GDM1 (cell line): ENCODE results near the gene DRG2.

Source experiments
- DNase-seq: peaks from one replicate; lab custom pipeline; 2025; lab: John Stamatoyannopoulos, UW

DRG2 gene

DNA sequence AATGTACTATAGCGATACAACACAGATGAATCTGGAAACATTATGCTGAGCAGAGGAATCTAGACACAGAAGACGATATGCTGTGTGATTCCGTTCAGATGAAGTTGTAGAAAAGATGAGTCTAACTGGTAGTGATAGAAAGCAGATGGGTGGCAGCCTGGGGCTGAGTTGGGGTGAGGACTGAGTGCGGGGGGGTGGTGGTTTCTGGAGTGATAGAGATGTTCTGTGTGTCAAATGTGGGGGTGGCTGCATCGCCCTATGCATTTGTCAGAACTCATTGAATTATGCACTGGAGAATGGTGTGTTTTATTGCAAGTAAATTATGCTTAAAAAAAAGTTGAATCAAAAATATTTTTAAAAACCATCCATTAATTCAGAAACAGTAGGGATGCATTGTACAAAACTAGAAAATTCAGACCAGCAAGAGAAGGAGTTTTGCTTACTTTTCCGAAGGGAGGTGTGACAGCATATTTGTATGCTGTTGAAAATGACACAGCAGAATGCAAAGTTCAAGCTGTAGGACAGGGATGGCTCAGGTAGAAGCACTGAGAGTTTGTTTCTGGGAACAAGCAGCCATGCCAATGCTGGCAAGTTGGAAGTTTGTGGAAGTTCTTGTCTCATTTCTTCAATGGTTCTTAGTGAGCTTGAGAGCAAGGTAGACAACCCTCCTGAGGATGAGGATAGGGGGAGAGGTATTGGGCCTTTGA lies 13.0 kb upstream of the DRG2 start:
- DNase-seq: no peak

DNA sequence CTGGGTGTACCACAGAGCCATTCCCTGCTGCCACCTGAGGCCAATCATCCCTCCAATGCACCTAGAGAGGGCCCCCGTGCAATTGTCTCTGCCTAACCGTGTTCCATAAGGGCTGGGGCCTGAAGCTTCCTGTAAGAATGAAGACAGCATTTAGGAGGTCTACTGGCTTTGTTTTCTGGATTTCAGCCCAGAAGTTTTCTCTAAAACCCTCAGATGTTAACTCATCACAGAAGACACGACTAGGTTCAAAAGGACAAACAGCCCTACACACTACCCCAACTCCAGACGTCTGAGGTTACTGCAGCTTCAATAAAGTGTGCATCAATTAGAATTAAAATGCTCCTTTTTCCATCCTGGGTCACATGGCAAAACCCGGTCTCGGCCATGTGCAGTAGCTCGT lies 10.8 kb upstream of the DRG2 start:
- DNase-seq: no peak

- DNase-seq: no peak
These were observed 8.2 kb upstream of the DRG2 start for GRCh38 chr17:18079543-18079942.

GRCh38 chr17:18084256-18084655 lies 3.5 kb upstream of the DRG2 start:
- DNase-seq: no peak

GRCh38 chr17:18089613-18090012 lies 1.9 kb downstream of the DRG2 start:
- no peak for DNase-seq

GRCh38 chr17:18093616-18094408 lies 6.1 kb downstream of the DRG2 start:
- DNase-seq: no peak

- DNase-seq: no peak
These were observed 6.7 kb downstream of the DRG2 start for GRCh38 chr17:18094409-18094807.

- no peak for DNase-seq
These were observed 11.8 kb downstream of the DRG2 start for GRCh38 chr17:18099516-18099915.

DNA sequence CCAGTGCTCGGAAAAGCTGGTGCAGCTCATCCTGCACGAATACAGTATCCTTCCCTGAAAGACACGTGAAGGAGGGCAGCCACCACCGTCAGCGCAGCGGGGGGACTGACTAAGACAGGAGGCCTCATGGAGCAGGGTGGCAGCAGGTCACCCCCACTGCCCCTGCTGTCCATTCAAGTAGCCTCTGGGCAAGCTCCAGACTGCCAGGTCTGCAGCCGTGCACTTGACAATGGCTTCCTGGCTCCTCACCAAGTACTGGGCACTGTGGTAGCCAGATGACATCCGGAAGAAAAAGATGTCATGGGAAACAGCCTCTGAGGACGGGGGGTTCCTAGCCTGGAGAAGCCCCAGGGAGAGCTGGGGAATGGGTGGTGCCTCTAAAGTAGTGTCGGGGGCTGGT lies 12.9 kb downstream of the DRG2 start:
- no peak for DNase-seq

GRCh38 chr17:18101828-18102227 lies 14.1 kb downstream of the DRG2 start:
- DNase-seq: no peak

DNA sequence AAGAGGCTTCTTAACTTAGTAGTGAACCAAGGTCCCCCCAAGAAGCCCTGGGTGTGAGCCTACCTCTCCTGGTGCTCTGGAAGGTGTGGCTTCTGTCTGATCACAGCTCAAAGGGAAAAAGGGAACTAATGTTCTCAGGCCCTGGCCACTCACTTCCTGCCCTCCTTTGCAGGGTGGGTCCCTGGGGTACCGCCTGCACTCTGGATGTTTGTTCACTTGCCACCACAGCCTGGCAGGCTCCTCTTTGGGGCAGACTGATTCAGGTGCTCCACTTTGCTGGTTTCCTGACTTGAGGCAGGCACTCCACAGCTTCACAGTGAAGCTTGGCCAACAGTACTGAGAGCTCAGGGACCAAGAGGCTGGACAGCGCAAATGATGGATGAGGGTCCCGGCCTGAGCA lies 14.9 kb downstream of the DRG2 start:
- DNase-seq: peak; percentile 50

GRCh38 chr17:18105027-18105426 lies 17.3 kb downstream of the DRG2 start:
- no peak for DNase-seq

GRCh38 chr17:18105595-18105994 lies 17.8 kb downstream of the DRG2 start:
- no peak for DNase-seq

DNA sequence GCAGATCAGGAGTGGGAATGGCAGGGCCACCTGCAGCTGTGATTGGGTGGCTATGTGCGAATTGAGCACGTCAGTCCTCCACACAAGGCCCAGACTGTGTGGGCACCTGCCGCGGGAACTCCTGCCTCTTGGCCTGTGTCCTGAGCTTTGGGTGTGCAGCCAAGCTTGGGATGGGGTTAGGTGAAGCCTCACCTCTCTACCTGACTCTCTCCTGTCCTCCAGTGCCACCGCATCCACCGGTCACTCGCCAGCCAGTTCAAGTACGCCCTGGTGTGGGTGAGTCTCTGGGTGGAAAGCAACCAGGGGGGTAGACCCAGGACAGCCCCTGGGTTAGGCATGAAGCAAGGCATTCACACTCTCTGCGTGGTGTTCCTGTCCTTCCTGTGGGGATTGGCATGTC lies 18.5 kb downstream of the DRG2 start:
- no peak for DNase-seq

GRCh38 chr17:18107061-18107790 lies 19.5 kb downstream of the DRG2 start:
- DNase-seq: no peak

GRCh38 chr17:18107971-18108370 lies 20.2 kb downstream of the DRG2 start:
- DNase-seq: no peak

- DNase-seq: no peak
These were observed 20.9 kb downstream of the DRG2 start, which contains the start of gene MYO15A for GRCh38 chr17:18108401-18109312. Gene MYO15A (plus strand): TSS chr17:18108756. CDS start chr17:18118801, 10,045 bp downstream.

- no peak for DNase-seq
These were observed 22.3 kb downstream of the DRG2 start for GRCh38 chr17:18109935-18110485.

DNA sequence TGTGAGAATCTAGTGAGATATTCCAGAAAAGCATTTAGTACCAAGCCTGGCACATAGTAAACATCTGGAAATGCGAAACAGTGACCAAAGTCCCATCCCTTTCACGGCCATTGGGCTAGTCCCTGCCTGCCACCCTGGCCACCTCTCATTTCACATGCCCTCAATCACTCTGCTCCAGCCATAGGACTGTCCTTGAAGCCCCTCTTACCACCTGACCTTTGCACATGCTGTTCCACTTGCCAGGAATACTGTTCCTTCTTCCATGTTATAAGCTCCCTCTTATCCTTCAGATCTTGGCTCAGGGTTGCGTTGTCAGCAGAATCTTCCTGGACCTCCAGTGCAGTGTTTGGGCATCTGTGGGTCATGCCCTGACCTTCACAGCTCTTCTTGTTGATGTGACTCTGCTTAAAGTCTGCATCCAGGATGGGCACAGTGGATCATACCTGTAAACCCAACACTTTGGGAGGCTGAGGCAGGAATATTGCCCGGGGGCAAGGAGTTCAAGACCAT lies 22.9 kb downstream of the DRG2 start:
- DNase-seq: no peak

DNA sequence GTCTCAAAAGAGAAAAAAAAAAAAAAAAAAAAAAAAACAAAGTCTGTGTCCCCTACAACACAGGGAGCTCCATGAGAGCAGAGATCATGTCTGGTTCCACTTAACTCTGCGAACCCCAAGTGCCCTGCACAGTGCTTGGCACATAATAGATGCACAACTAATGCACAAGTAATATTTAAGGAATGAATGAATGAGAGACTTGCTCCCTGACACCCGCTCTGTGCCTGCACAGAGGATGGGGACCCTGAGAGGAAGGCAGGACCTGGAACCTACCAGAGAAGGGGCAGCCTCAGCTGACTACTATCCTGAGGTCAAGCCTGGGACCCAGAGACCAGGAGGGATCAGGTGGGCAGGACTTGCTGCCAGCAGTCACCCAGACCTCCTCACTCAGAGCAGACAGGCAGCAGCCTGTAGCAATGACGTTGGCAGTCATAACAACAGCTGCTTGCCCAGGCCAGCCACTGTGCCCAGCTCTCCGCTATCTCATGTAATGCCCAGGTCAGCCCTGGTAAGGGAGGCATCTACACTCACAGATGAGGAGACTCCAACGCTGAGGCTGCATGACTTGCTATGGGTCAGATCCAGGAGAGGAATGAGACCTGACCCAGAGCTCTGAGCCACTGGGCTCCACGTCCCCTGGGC lies 23.7 kb downstream of the DRG2 start:
- DNase-seq: no peak

DNA sequence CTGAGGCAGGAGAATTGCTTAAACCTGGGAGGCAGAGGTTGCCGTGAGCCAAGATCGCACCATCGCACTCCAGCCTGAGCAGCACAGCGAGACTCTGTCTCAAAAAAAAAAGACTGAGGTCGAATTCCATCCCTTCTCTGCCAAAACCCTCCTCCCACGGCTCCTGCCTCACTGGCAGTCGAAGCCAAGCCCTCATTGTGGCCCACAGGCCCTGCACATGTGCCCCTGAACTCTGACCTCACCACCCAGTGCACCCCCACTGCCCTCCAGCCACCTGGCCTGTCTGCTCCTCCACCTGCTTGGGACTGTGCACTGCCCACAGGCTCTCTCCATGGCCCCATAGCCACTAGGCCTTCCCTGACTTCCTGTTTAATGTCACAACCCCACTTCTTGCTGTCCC lies 27.8 kb downstream of the DRG2 start:
- DNase-seq: no peak
